ENCODE results near the gene CLIC2. TPM values are rescaled to one million over a fixed set of nuclear protein-coding genes. Genes with fewer than 3 reads are reported as not detected.

Gene CLIC2
- not detected in 2 replicates for total RNA-seq (2014; rRNA removed; shearing (Covaris generic))

GRCh38 chrX:155334486-155335336, at the start of gene CLIC2:
Gene CLIC2, minus strand, starts transcription at chrX:155334614. Its CDS starts 187 bp downstream, at chrX:155334427.

GRCh38 chrX:155381843-155382528, 47.6 kb upstream of the CLIC2 start, which contains the start of gene F8A2:
Gene F8A2, plus strand, starts transcription at chrX:155382095. Its CDS starts 20 bp downstream, at chrX:155382115.

GRCh38 chrX:155263854-155264628, 70.4 kb downstream of the CLIC2 start, which contains the start of gene RAB39B:
Gene RAB39B, minus strand, starts transcription at chrX:155264491. Its CDS starts 203 bp downstream, at chrX:155264288.

Small RNA genes lying within 50 kb of the gene (small RNA-seq; reads per million reads assigned to genes)
- not detected for gene AC234781.4
- gene MIR1184-2 = not detected

Other genes with a start within 250 kb of the CLIC2 start
- 59.0 and 61.8 TPM in 2 replicates for gene VBP1, start 118.2 kb downstream of the CLIC2 start, total RNA-seq (2014; rRNA removed; shearing (Covaris generic))
- gene RAB39B, start 70.1 kb downstream of the CLIC2 start, total RNA-seq (2014; rRNA removed; shearing (Covaris generic)) = 5.3 TPM in 2 replicates
- gene F8A2, start 47.5 kb upstream of the CLIC2 start, total RNA-seq (2014; rRNA removed; shearing (Covaris generic)) = not detected in 2 replicates
- 0.53 and 2.3 TPM in 2 replicates for gene F8A3, start 124.0 kb upstream of the CLIC2 start, total RNA-seq (2014; rRNA removed; shearing (Covaris generic))

All from A375 (cell line).